A673 (cell line): ENCODE measurements around the gene RNF25.

Experiments
- CTCF ChIP-seq: fragments of 300-800, 200-600 bp; sonication (generic); conservative IDR thresholded peaks from 2 replicates; pipeline ENCODE4 v1.5.1; 2017; ENCODE audit warnings: low read depth, mild to moderate bottlenecking, antibody characterized with exemption, low read length, moderate library complexity, mixed read lengths
- EZH2 ChIP-seq: fragments of 200-600 bp; sonication (generic); IDR thresholded peaks from 2 replicates; pipeline ENCODE4 v1.6.1; 2017; ENCODE audit warnings: borderline replicate concordance, low read depth, mild to moderate bottlenecking, mixed read lengths, antibody characterized with exemption, low read length; ENCODE audit not compliant: poor library complexity, severe bottlenecking

GRCh38 chr2:218662377-218662776 lies 9.4 kb downstream of the RNF25 start:
- TF ChIP-seq CTCF (no peak), EZH2 (no peak)
